ENCODE results near the gene LRRK2. TPM values are rescaled to one million over a fixed set of nuclear protein-coding genes. Genes with fewer than 3 reads are reported as not detected.

Gene LRRK2
- total RNA-seq, 6 experiments from 2014 or later = 0.28 to 1.6 (median 1.2) TPM

DNA sequence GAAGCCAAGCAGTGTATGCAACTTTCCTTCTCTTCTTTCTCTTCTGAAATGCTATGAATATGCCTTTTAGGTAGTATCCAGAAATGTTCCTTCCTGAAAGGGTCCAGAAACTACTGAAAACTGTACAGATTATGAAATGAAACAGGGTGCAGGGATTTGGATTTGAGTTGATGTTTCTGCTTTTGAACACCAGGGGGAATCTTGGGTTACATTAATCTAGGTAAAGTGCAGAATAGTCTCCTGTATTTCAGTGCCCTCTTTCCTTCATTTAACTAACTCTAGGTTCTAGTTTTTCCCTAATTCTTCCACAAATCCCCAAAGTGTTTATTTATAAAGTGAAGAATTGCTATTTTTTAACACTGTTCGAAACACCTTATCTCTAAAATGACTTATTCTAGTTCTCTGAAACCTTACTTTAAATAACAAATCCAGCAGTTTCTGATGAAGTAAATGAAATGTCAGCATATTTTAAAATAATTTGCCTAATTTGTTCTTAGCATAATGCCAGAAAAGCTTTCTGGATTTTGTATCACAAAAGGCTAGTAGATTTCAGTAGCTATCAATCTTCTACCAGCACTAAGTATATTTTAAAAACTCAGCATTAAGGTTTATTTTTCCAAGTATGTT, 111.9 kb downstream of the LRRK2 start:
- Mint-ChIP-seq H3K36me3 (ENCODE audit: low read depth) (no peaks in the 10 kb centered on the region), H3K9me3 (peaks cover 20% of the 10 kb centered on the region), H3K27ac (no peak overlapping the region), H3K4me3 (no peak overlapping the region), H3K4me1 (ENCODE audit: low read depth) (no peaks in the 10 kb centered on the region), H3K27me3 (ENCODE audit: insufficient read depth) (no peaks in the 10 kb centered on the region)
- DNase-seq = no peak
- TF ChIP-seq, protein P1, sequence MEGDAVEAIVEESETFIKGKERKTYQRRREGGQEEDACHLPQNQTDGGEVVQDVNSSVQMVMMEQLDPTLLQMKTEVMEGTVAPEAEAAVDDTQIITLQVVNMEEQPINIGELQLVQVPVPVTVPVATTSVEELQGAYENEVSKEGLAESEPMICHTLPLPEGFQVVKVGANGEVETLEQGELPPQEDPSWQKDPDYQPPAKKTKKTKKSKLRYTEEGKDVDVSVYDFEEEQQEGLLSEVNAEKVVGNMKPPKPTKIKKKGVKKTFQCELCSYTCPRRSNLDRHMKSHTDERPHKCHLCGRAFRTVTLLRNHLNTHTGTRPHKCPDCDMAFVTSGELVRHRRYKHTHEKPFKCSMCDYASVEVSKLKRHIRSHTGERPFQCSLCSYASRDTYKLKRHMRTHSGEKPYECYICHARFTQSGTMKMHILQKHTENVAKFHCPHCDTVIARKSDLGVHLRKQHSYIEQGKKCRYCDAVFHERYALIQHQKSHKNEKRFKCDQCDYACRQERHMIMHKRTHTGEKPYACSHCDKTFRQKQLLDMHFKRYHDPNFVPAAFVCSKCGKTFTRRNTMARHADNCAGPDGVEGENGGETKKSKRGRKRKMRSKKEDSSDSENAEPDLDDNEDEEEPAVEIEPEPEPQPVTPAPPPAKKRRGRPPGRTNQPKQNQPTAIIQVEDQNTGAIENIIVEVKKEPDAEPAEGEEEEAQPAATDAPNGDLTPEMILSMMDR (IDR thresholded peaks at IDR 0.05) = peak; percentile 63

GRCh38 chr12:40338071-40338470, 113.3 kb downstream of the LRRK2 start:
- no peaks in the 10 kb centered on the region for H3K36me3 Mint-ChIP-seq (ENCODE audit: low read depth)
- no peaks in the 10 kb centered on the region for H3K27me3 Mint-ChIP-seq (ENCODE audit: insufficient read depth)
- H3K4me1 Mint-ChIP-seq (ENCODE audit: low read depth) = no peaks in the 10 kb centered on the region
- H3K9me3 Mint-ChIP-seq = peaks cover 29% of the 10 kb centered on the region
- TF ChIP-seq, protein P1 (IDR thresholded peaks at IDR 0.05) = no peak
- no peak overlapping the region for H3K27ac Mint-ChIP-seq
- no peak overlapping the region for H3K4me3 Mint-ChIP-seq
- DNase-seq = no peak

- H3K27me3 Mint-ChIP-seq (ENCODE audit: insufficient read depth) = no peaks in the 10 kb centered on the region
- H3K4me3 Mint-ChIP-seq = no peak overlapping the region
- peaks cover 23% of the 10 kb centered on the region for H3K9me3 Mint-ChIP-seq
- TF ChIP-seq, protein P1 (IDR thresholded peaks at IDR 0.05) = no peak
- no peak overlapping the region for H3K27ac Mint-ChIP-seq
- H3K4me1 Mint-ChIP-seq (ENCODE audit: low read depth) = no peaks in the 10 kb centered on the region
- H3K36me3 Mint-ChIP-seq (ENCODE audit: low read depth) = no peaks in the 10 kb centered on the region
- no peak for DNase-seq
These were observed 113.8 kb downstream of the LRRK2 start for GRCh38 chr12:40338621-40339020.

DNA sequence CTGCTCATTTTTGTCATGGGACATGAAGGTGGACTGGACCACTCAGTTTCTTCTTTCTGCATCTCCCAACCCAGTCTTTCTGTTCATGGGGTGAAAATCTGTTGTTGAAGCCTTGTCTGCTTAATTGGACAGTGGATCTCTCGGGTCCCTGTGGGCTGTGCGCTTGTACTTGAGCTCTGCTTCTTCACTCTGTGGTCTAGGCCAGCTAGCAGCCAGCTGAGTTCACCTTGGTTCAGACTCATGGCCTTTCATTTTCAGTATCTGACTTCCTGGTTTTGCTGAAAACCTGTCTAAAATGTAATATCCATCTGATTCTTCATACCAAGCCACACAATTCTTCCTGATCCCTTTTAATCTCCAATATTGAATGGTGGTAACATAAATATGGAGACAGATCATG, 117.2 kb downstream of the LRRK2 start:
- DNase-seq = no peak
- no peaks in the 10 kb centered on the region for H3K4me1 Mint-ChIP-seq (ENCODE audit: low read depth)
- no peaks in the 10 kb centered on the region for H3K36me3 Mint-ChIP-seq (ENCODE audit: low read depth)
- no peak overlapping the region for H3K27ac Mint-ChIP-seq
- peaks cover 16% of the 10 kb centered on the region for H3K9me3 Mint-ChIP-seq
- TF ChIP-seq, protein P1 (IDR thresholded peaks at IDR 0.05) = no peak
- no peak overlapping the region for H3K4me3 Mint-ChIP-seq
- no peaks in the 10 kb centered on the region for H3K27me3 Mint-ChIP-seq (ENCODE audit: insufficient read depth)

- DNase-seq = no peak
- no peak overlapping the region for H3K27ac Mint-ChIP-seq
- H3K9me3 Mint-ChIP-seq = peaks cover 16% of the 10 kb centered on the region
- H3K36me3 Mint-ChIP-seq (ENCODE audit: low read depth) = no peaks in the 10 kb centered on the region
- H3K4me1 Mint-ChIP-seq (ENCODE audit: low read depth) = no peaks in the 10 kb centered on the region
- no peak overlapping the region for H3K4me3 Mint-ChIP-seq
- TF ChIP-seq, protein P1 (IDR thresholded peaks at IDR 0.05) = no peak
- H3K27me3 Mint-ChIP-seq (ENCODE audit: insufficient read depth) = no peaks in the 10 kb centered on the region
These were observed 118.3 kb downstream of the LRRK2 start for GRCh38 chr12:40343124-40343523.
